DMS79 treated with DMSO at 0.1 percent for 48 hours (cell line): ENCODE measurements around the gene MTAP.
"Not testable (repeated sequence)": the region's sequence is repeated elsewhere in the genome, so short reads cannot be mapped to it uniquely, and the experiment has no call there.

Experiments
- DNase-seq: peaks from one replicate; lab custom pipeline; 2025; lab: John Stamatoyannopoulos, UW

MTAP gene

DNA sequence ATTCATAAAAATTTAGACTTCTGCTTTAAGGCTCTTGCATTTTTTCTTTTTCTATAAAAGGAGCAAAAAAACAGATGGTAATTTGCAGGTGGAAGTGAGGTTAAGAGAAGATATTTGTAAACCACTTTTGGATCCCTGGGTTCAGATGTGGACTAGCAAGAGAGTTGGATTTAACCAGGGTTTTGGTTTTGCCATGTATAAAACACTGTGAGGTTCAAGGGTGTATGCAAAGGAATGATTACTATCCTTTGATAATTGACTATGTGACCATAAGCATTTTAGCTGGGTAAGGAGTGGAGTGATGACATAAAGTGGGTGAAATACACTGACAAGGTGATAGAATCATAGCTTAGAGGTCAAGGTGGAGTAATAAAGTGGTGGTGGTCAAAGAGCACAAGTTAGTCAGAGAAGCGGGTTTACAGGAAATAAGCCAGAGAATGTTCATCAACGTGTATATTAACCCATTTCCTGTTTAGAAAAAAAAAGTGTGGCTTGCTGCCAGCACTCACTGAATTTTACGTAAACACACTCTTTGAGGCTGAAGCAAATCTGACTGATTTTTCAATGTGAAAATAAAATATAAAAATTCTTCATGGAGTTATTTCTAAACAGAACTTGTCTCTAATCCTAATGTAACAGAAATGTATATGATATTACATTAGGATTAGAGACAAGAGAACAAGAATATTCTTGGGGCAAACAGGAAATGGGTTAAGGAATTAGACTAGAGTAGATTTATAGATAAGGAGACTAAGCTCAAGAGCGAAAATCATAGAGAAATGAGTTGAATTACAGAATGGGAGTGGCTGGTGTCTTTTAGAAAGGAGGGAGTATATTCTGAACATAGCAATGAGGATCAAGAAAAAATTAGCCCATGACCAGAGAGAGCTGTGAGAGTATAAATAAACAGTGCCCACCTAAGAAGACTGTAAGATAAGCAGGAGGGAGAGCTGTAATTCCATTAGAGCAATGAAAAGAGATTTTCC is 117.2 kb downstream of the MTAP start:
- peak; percentile 21 for DNase-seq

DNA sequence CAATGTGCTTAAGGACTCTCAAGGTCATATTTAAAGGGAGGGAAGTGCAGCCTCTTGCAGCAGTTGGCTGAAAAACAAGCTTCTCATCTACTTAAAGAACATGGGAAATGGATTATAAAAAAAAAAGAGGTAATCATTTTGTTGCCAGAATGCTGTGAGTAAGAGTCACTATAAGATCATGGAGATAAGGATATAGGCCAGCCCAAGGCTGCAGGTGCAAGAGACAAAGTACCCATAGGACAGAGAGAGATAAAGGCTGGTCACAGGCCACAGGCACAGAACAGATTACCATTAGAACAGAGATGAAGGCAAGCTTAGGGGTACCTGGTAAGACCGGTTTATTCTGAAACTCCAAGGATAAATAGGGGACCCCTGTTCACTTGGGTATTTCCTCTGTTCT is 121.3 kb downstream of the MTAP start:
- DNase-seq, result peak; percentile 66

DNA sequence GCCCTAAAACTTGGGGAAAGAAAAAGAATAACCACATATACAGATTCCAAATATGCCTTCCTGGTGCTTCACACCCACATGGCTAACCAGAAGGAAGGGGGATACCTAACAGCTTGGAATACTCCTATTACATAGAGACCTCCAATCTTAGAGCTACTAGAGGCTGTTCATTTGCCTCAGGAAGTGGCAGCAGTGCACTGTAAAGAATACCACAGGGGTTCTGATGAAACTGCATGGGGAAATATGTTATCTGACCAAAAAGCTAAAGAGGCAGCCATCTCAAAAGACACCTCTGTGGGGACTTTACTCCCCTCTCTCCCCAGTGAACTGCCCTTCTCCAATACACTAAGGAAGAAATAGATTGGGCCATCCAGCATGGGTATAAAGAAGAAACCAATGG is 125.3 kb downstream of the MTAP start:
- no peak for DNase-seq

DNA sequence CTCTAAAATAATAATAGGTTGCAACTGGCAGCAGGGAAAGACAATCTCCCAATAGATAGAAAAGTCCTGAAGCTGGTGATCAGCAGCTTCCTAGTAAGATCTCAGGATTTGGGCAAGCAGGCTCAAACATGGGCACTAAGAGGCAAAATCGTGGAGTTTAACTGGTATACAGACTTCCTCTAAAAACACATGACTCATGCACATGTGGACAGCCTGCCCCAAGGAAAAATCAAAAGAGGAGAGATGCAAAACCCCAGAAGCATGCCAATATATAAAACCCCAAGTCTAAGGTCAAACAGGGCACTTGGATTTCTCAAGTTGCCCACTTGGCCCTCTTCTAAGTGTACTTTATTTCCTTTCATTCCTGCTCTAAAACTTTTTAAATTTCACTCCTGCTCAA is 129.0 kb downstream of the MTAP start:
- no peak for DNase-seq

- no peak for DNase-seq
Observed at GRCh38 chr9:21933281-21933680, 130.8 kb downstream of the MTAP start.

DNA sequence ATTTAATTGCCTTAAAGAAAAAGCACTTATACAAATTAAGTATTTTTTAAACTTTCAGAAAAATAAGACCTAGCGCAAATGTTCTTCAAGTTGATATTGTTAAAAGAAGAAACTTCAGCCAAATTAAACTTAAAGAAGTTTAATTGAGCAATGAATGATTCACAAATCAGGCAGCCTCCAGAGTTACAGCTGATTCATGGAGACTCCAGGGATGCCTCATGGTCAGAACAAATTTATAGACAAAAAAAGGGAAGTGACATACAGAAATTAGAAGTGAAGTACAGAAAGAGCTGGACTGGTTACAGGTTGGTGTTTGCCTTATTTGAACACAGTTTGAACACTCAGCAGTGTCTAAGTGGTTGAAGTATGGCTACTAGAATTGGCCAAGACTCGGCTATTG is 131.4 kb downstream of the MTAP start:
- DNase-seq, result peak; percentile 3

GRCh38 chr9:21935631-21936030 is 133.2 kb downstream of the MTAP start:
- DNase-seq, result no peak

GRCh38 chr9:21936161-21936560 is 133.7 kb downstream of the MTAP start:
- DNase-seq, result no peak

DNA sequence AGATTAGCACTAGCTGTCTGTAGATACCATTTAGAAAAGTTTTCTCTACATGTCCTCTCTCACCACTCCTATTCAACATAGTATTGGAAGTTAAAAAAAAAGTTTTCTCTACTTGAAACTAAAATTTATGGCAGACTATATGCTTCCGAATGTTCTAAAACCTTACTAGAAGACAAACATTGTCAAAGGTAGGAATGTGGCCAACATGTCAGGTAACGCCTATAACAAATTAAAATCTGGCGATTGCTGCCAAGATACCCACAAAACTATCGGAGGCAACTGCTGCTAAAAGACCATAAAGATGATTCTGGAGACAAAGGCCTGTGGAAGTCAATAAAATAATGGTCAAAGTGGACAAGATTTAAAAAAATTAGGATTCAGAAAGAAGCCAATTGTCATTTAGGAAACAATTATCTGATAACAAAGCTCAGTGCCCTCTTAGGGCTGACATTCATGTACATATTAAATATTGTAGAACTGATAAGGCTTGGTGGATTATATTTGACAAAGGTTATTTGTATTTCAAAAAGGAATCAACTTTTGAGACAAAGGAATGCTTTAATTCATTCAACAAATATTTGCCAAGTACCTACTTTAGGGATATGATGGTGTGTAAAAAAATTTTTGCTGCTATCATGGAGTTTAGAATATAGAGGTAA is 139.0 kb downstream of the MTAP start:
- no peak for DNase-seq

DNA sequence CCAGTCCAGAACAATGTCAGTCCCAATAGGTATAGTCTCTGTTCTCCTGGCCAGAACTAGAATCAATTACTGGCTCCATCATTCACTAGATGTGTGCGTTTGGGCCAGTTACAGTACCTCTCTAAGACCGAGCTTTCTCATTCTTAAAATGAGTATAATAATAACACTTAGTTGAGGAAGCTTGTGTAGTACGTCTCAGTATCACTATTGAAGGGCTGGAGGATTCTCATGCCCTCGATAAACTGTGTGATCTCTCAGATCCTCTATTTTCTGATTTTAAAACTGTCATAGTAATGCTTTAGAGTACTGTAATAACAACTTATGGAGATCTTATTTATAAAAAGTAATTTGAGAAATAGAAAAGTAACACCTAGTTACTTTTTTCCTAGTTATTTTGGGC is 141.0 kb downstream of the MTAP start:
- DNase-seq, result no peak

DNA sequence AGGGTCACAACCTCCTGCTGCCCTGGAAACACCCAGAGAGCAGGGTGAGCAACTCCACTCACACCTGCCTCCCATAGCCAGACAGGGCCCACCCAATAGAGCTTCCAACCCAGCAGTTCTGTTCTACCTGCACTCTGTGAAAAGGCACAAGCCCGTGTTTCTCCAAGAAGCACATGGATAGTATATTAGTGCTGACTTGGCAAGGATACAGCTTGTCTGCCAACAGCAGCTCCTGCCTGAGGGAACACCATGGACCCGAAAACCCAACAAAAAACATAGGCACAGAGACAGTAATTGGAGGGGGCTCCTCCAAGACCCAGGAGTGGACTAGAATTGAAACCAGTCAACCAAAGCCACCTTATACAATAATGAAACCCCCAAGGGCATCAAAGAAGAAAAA is 143.2 kb downstream of the MTAP start:
- DNase-seq, result no peak

DNA sequence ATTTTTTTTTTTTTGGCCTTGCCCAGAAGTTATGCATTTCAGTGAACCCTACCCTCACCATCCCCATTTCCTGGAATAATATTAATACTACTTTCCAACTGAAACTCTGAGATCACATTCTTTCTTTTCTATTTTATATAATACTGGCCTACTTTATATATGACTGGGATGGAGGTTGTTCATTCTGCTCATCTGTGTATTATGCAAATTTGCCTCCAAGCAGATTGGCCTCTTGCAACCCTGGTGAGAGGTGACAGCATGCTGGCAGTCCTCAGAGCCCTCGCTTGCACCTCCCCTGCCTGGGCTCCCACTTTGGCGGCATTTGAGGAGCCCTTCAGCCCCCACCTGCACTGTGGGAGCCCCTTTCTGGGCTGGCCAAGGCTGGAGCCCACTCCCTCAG is 156.4 kb downstream of the MTAP start:
- no peak for DNase-seq

DNA sequence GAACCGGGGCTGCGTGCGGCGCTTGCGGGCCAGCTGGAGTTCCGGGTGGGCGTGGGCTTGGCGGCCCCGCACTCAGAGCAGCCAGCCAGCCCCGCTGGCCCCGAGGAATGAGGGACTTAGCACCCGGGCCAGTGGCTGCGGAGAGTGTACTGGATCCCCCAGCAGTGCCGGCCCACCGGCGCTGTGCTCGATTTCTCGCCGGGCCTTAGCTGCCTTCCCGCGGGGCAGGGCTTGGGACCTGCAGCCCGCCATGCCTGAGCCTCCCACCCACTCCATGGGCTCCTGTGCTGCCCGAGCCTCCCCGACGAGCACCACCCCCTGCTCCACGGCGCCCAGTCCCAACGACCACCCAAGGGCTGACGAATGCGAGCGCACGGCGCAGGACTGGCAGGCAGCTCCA is 156.8 kb downstream of the MTAP start:
- not testable (repeated sequence) for DNase-seq

DNA sequence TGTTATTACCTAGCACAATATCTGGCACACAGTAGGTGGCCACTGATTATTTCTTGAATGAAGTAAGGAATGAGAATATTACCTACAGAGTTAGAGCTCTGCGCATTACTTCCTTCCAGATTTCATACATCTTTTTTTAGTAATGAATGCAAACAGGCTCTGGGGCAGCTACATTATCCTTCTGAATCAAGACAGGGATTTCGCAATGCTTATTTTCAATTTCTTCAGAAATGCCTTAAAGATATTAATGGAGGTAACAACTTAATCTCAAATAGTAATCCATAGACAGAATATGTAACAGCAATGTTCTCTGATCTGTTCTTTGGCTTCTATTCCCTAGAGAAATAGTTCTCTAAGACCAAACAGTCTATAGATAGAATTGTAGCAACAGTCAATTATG is 159.1 kb downstream of the MTAP start:
- no peak for DNase-seq

DNA sequence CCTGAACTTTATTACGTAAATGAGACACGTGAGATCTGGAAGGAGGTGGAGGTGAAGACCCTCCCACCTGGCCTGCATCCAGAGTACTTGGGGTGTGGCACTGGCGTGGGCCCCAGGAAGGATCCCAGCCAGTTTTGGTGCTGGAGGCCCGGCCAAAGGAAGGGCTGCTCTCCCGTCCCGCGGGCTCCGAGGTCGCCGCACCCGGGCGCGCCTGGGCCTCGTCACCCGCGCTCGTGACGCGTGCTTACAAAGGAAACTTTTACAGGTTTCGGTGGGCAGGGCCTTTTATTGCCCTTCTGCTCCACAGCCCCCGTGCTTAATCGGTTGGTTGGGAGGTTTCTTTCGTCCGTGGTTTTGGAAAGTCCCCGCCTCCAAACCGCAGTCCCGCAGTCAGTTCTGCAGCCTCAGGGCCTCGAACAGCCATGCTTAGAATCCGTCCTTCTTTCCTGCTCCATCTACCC is 162.5 kb downstream of the MTAP start:
- DNase-seq, result no peak

DNA sequence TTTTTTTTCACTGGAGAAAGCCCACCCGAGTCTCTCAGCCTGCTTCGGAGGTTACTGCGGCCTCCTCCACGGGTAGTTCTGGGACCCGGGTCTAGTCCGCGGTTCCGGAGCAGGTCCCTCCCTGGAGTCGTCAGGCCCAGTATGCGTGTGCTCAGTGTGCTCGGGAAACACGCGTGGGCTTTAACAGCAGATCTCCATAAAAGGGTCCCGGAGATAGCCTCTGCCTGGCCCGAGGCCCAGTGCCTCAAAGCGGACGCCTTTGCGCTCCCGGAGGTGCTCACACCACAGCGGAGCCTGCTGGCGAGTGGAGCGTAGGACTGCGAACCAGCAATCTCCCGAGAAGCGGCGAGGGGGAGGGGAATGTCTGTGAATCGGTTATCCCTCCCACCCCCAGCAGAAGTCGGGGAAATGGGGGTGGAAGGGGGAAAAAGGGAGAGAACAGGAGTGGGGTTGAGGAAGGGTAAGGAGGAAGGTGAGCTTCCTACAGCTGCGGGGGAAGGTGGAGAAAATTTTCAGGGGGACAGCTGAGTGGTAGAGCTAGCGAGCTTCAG is 163.0 kb downstream of the MTAP start:
- DNase-seq, result no peak

DNA sequence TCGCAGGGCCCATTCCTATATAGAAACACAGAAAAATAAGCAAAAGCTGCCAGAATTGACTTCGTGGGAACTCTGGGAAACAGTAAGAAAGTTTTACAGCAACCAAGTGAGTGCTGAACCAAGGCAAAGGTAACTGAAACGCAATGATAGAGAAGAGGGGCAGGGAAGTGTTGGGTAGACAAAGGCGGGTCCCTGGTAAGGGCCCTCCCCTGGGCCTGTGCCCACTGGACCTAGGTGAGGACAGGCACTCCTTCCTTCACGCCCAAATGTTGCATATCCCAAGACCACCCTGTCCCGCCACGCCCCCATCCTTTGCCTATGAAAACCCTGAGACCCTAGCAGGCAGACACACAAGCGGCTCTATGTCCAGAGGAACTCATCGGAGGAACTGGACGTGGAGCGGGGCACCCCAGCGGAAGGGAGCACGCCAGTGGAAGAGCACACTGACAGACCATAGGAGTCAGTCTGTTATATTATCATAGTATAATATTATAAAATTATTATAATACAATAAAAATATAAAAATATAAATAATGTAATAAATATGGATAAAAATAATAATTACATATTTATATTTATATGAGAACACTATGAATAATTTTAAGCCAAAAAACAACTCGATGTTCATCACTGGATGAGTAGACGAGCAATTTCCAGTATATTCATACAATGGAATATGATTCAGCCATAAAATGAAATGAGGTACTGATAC is 163.9 kb downstream of the MTAP start:
- DNase-seq, result no peak

- DNase-seq, result no peak
Observed at GRCh38 chr9:21967169-21967568, 164.7 kb downstream of the MTAP start.

GRCh38 chr9:21967702-21968101 is 165.3 kb downstream of the MTAP start:
- DNase-seq, result no peak

- no peak for DNase-seq
Observed at GRCh38 chr9:21968331-21969010, 166.0 kb downstream of the MTAP start.

GRCh38 chr9:21969011-21969940 is 166.8 kb downstream of the MTAP start:
- DNase-seq, result no peak
